Kidney tubule cell (primary cell): ENCODE data around the gene SSRP1.
A peak's percentile ranks its signal among the peaks of the same experiment; 100 is the strongest.
"Not testable (repeated sequence)": the region's sequence is repeated elsewhere in the genome, so short reads cannot be mapped to it uniquely, and the experiment has no call there.

Experiments used
- DNase-seq: peaks from one replicate; pipeline ENCODE4 v3.0.0-alpha.2; 2018; ENCODE audit warnings: low spot score

Gene SSRP1

GRCh38 chr11:57300785-57301184 lies 34.9 kb downstream of the SSRP1 start:
- no peak for DNase-seq

GRCh38 chr11:57299150-57299737 lies 36.4 kb downstream of the SSRP1 start:
- DNase-seq: no peak

GRCh38 chr11:57297221-57297620 lies 38.5 kb downstream of the SSRP1 start:
- DNase-seq: no peak

GRCh38 chr11:57296205-57296604 lies 39.5 kb downstream of the SSRP1 start:
- not testable (repeated sequence) for DNase-seq

GRCh38 chr11:57294225-57295131 lies 41.2 kb downstream of the SSRP1 start:
- peak; percentile 19 for DNase-seq

- peak; percentile 45 for DNase-seq
Measured at GRCh38 chr11:57290288-57290687, 45.4 kb downstream of the SSRP1 start.

GRCh38 chr11:57288771-57289579 lies 46.7 kb downstream of the SSRP1 start:
- DNase-seq: peak; percentile 80

- DNase-seq: no peak
Measured at GRCh38 chr11:57287884-57288283, 47.8 kb downstream of the SSRP1 start.

GRCh38 chr11:57283231-57283990 lies 52.3 kb downstream of the SSRP1 start:
- no peak for DNase-seq

GRCh38 chr11:57281546-57281945 lies 54.1 kb downstream of the SSRP1 start:
- DNase-seq: not testable (repeated sequence)

GRCh38 chr11:57279116-57279515 lies 56.6 kb downstream of the SSRP1 start:
- DNase-seq: no peak

- DNase-seq: no peak
Measured at GRCh38 chr11:57278721-57279095, 57.0 kb downstream of the SSRP1 start.

GRCh38 chr11:57277845-57278720 lies 57.6 kb downstream of the SSRP1 start:
- DNase-seq: peak; percentile 79

- no peak for DNase-seq
Measured at GRCh38 chr11:57276971-57277675, 58.6 kb downstream of the SSRP1 start.

GRCh38 chr11:57276169-57276970 lies 59.3 kb downstream of the SSRP1 start:
- DNase-seq: no peak
